Measurements from ENCODE around the gene KIF22.

DNA sequence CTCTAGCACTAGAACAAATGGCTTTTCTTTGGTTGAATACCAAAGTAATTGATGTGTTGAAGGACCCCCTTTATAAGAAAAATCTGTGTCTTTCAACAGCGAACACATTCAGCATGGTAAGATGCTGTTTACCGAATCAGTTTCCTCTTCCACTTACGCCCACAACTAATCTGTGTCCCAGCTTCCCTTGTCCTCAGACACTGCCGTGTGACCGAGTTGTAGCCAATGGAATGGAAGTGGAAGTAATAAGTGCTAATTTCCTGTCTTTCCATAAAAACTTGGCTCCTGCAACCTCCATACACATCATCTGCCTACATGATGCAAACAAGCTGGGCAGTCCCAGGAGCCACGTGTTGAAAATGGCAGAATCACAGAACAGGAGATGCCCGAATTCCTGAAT, 62.1 kb downstream of the KIF22 start:
- TF ChIP-seq POLR2A (IDR thresholded peaks at IDR 0.05), result no peak
- TF ChIP-seq CTCF (IDR thresholded peaks at IDR 0.05), result no peak
